ENCODE data around the gene UGT1A10. TPM values are rescaled to one million over a fixed set of nuclear protein-coding genes. Genes with fewer than 3 reads are reported as not detected.
A peak's percentile ranks its signal among the peaks of the same experiment; 100 is the strongest.

UGT1A10 gene
- total RNA-seq, 1 donor from 2014 or later = not detected

DNA sequence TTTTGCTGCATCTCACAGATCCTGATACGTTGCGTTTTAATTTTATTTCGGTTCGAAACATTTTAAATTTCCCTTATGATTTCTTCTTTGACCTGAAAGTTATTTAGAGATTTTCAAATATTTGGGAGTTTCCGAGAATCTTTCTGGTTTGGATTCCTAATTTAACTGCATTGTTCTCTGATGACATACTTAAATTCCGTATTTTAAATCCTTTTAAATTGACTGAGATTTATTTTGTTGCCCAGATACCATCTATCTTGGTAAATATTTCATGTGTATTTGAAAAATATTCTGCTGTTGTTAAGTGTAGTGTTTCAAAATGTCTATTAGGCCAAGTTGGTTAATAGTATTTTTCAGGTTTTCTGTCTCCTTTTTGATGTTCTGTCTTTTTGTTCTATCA lies 179.6 kb downstream of the UGT1A10 start:
- TF ChIP-seq CTCF (IDR thresholded peaks at IDR 0.05; ENCODE audit: unreplicated experiment) = no peak
- Mint-ChIP-seq H3K27me3 (ENCODE audit: unreplicated experiment) (no peaks in the 10 kb centered on the region), H3K36me3 (ENCODE audit: low read depth, unreplicated experiment) (no peaks in the 10 kb centered on the region), H3K4me3 (ENCODE audit: unreplicated experiment) (no peak overlapping the region), H3K9me3 (ENCODE audit: unreplicated experiment) (no peaks in the 10 kb centered on the region), H3K4me1 (ENCODE audit: unreplicated experiment) (peaks cover 3% of the 10 kb centered on the region), H3K27ac (ENCODE audit: unreplicated experiment) (no peak overlapping the region)
- DNase-seq (ENCODE audit: low spot score) = no peak

DNA sequence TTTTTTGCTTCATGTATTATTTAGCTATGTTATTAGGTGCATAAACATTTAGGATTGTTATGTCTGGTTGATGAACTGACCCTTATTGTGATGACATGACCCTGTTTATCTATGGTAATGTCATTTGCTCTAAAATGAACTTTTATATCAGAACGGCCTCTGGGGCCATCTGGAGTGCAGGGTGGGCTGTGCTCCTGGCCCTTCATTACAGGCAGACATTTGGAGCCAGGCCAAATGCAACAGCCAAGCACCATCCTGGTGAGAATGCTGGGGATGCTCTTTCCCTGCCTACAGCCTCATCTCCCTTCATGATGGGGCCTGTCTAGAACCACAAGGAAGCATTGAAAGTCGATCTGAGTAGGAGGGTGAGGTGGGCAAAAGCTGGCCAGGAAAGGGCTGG lies 180.1 kb downstream of the UGT1A10 start:
- Mint-ChIP-seq H3K27me3 (ENCODE audit: unreplicated experiment) (peaks cover 3% of the 10 kb centered on the region), H3K4me3 (ENCODE audit: unreplicated experiment) (no peak overlapping the region), H3K9me3 (ENCODE audit: unreplicated experiment) (no peaks in the 10 kb centered on the region), H3K27ac (ENCODE audit: unreplicated experiment) (no peak overlapping the region), H3K36me3 (ENCODE audit: low read depth, unreplicated experiment) (no peaks in the 10 kb centered on the region), H3K4me1 (ENCODE audit: unreplicated experiment) (peaks cover 3% of the 10 kb centered on the region)
- TF ChIP-seq CTCF (IDR thresholded peaks at IDR 0.05; ENCODE audit: unreplicated experiment) = no peak
- DNase-seq (ENCODE audit: low spot score) = no peak

DNA sequence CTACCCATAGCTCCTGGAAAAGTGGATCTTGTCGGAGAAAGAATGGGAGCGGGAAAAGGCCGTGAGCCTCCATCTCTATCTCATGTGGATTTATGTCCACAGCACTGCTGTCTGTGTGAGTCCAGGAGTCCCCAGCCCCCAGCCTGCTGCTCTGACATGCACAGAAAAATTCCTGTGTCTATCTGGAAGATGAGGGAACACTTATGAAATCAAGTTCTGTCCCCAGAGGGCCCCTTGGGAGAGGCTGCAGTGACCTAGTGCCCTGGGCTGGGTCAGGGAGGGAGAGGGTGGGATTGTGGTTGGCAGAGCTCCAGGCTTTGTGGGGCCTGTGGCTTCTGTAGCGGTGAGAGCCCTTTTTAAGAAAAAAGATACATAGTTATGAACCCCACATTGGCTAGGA lies 180.5 kb downstream of the UGT1A10 start:
- Mint-ChIP-seq H3K27me3 (ENCODE audit: unreplicated experiment) (peaks cover 4% of the 10 kb centered on the region), H3K4me3 (ENCODE audit: unreplicated experiment) (no peak overlapping the region), H3K27ac (ENCODE audit: unreplicated experiment) (no peak overlapping the region), H3K4me1 (ENCODE audit: unreplicated experiment) (peaks cover 3% of the 10 kb centered on the region), H3K36me3 (ENCODE audit: low read depth, unreplicated experiment) (no peaks in the 10 kb centered on the region), H3K9me3 (ENCODE audit: unreplicated experiment) (no peaks in the 10 kb centered on the region)
- TF ChIP-seq CTCF (IDR thresholded peaks at IDR 0.05; ENCODE audit: unreplicated experiment) = no peak
- no peak for DNase-seq (ENCODE audit: low spot score)

DNA sequence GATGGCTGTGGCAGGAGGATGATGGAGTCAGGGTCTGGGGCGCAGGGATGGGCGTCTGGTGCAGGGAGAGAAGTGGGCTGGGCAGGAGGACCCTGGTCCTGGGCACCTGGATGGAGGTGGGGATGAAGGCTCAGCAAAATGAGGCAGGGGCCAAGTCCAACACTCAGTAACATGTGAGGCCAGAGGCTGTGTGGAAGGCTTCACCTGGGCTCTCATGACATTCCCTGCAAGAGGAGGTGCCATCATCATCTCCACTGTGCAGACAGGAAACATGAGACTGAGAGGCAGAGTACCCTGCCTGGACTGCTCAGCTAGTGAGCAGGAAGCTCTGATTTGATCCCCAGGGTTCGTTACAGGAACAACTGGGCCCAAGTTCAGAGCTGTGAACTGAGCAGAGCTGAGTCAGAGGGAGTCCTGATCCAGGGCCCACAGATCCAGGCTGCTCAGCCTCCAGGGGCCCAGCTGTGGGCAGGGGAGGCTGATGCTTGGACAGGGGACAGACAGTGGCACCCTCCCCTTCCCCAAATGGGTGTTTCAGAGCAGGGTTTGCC lies 181.2 kb downstream of the UGT1A10 start:
- Mint-ChIP-seq H3K9me3 (ENCODE audit: unreplicated experiment) (no peaks in the 10 kb centered on the region), H3K4me3 (ENCODE audit: unreplicated experiment) (no peak overlapping the region), H3K36me3 (ENCODE audit: low read depth, unreplicated experiment) (no peaks in the 10 kb centered on the region), H3K27me3 (ENCODE audit: unreplicated experiment) (peaks cover 4% of the 10 kb centered on the region), H3K4me1 (ENCODE audit: unreplicated experiment) (peaks cover 3% of the 10 kb centered on the region), H3K27ac (ENCODE audit: unreplicated experiment) (no peak overlapping the region)
- DNase-seq (ENCODE audit: low spot score) = no peak
- TF ChIP-seq CTCF (IDR thresholded peaks at IDR 0.05; ENCODE audit: unreplicated experiment) = no peak

- Mint-ChIP-seq H3K36me3 (ENCODE audit: low read depth, unreplicated experiment) (no peaks in the 10 kb centered on the region), H3K27ac (ENCODE audit: unreplicated experiment) (peak overlapping the region; percentile 18), H3K9me3 (ENCODE audit: unreplicated experiment) (no peaks in the 10 kb centered on the region), H3K27me3 (ENCODE audit: unreplicated experiment) (peaks cover 4% of the 10 kb centered on the region), H3K4me3 (ENCODE audit: unreplicated experiment) (no peak overlapping the region), H3K4me1 (ENCODE audit: unreplicated experiment) (peaks cover 3% of the 10 kb centered on the region)
- DNase-seq (ENCODE audit: low spot score) = no peak
- TF ChIP-seq CTCF (IDR thresholded peaks at IDR 0.05; ENCODE audit: unreplicated experiment) = no peak
Measured at GRCh38 chr2:233817995-233818638, 181.9 kb downstream of the UGT1A10 start.
